Osteoblast (primary cell): ENCODE results near the gene GCAT. TPM values are rescaled to one million over a fixed set of nuclear protein-coding genes. Genes with fewer than 3 reads are reported as not detected.

ENCODE experiments used
- DNase-seq: peaks from one replicate; pipeline ENCODE4 v3.0.0; 2011; ENCODE audit warnings: low spot score, mixed read lengths; ENCODE audit not compliant: insufficient read length; ENCODE audit errors: missing footprints
- H2AFZ ChIP-seq: 2 replicates; pipeline ENCODE4 v1.6.0; 2011; ENCODE audit warnings: mild to moderate bottlenecking, low read length
- H3K27ac ChIP-seq: 2 replicates; pipeline ENCODE4 v1.5.1; 2011; ENCODE audit warnings: mild to moderate bottlenecking, low read depth, low read length, moderate library complexity
- H3K27me3 ChIP-seq: 2 replicates; pipeline ENCODE4 v1.6.0; 2012; ENCODE audit warnings: mild to moderate bottlenecking, control low read depth, inconsistent platforms, low read length, moderate library complexity; ENCODE audit not compliant: insufficient read depth
- H3K36me3 ChIP-seq: 2 replicates; pipeline ENCODE4 v1.5.1; 2011; ENCODE audit warnings: mild to moderate bottlenecking, low read length, control low read depth, moderate library complexity; ENCODE audit not compliant: insufficient read depth
- H3K4me1 ChIP-seq: 2 replicates; pipeline ENCODE4 v1.5.1; 2011; ENCODE audit warnings: mild to moderate bottlenecking, low read length, control low read depth, moderate library complexity; ENCODE audit not compliant: insufficient read depth
- H3K4me2 ChIP-seq: 2 replicates; pipeline ENCODE4 v1.6.0; 2011; ENCODE audit warnings: mild to moderate bottlenecking, low read length; ENCODE audit not compliant: insufficient read depth
- H3K4me3 ChIP-seq: fragments of 200-600 bp; sonication (generic); 3 replicates; pipeline ENCODE4 v1.5.1; 2012; ENCODE audit warnings: mild to moderate bottlenecking, low read length, inconsistent platforms; ENCODE audit not compliant: insufficient read depth
- H3K79me2 ChIP-seq: 2 replicates; pipeline ENCODE4 v1.6.0; 2012; ENCODE audit warnings: mild to moderate bottlenecking, low read length, control low read depth, inconsistent platforms; ENCODE audit not compliant: insufficient read depth
- H3K9me3 ChIP-seq: 2 replicates; pipeline ENCODE4 v1.5.1; 2011; ENCODE audit warnings: low read depth, low read length, control low read depth
- H4K20me1 ChIP-seq: 2 replicates; pipeline ENCODE4 v1.6.0; 2012; ENCODE audit warnings: mild to moderate bottlenecking, low read length, control low read depth; ENCODE audit not compliant: insufficient read depth
- total RNA-seq: library from RNA; depleted of rRNA; stranded (reverse); fragments of >200 nt; gene quantifications from 2 replicates; pipeline ENCODE4 v1.2.3, GENCODE V29; 2012
- TF ChIP-seq, protein P1 (sequence below): IDR thresholded peaks from 2 replicates; pipeline ENCODE4 v1.5.1; 2011; ENCODE audit warnings: mild to moderate bottlenecking, low read depth, low read length, moderate library complexity; ENCODE audit errors: extremely low read depth

GCAT gene
- total RNA-seq, 1 donor, result 26.8 TPM

DNA sequence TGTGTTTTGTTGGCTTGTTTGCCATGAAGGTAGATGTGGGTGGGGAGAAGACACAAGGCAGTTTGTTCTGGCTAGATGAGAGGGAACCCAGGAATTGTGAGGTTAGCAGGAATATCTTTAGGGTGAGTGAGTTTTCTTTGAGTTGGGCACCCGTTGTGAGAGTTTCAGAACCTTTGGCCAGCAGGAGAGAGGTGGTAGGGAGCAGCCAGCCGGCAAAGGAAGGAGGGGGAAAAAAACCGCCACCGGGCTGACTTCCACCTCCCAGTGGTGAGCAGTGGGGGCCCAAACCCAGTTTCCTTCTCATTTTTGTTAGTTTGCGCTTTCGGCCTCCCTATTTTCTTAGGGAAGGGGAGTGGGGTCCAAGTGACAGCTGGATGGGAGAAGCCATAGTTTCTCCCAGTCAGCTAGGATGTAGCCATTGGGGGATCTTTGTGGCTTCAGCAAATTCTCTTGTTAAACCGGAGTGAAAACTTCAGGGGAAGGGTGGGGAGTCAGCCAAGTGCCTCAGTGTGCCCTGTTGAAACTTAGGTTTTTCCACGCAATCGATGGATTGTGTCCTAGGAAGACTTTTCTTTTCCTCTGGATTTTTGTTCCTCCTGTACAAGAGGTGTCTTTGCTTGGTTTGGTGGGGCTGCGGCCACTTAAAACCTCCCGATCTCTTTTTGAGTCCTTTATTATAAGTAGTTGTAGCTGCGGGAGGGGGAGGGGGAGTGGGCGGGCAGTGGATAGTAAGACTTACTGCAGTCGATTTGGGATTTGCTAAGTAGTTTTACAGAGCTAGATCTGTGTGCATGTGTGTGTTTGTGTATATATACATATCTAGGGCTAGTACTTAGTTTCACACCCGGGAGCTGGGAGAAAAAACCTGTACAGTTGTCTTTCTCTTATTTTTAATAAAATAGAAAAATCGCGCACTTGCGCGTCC, 1.1 kb upstream of the GCAT start:
- Histone ChIP-seq H3K79me2 (peaks cover 13% of the 10 kb centered on the region), H3K4me2 (peak overlapping the region; percentile 98), H3K36me3 (no peaks in the 10 kb centered on the region), H2AFZ (peak overlapping the region; percentile 49), H4K20me1 (peaks cover 2% of the 10 kb centered on the region), H3K4me3 (peak overlapping the region; percentile 84), H3K27me3 (no peaks in the 10 kb centered on the region), H3K27ac (peak overlapping the region; percentile 82), H3K9me3 (no peaks in the 10 kb centered on the region), H3K4me1 (peaks cover 30% of the 10 kb centered on the region)
- TF ChIP-seq, protein P1, sequence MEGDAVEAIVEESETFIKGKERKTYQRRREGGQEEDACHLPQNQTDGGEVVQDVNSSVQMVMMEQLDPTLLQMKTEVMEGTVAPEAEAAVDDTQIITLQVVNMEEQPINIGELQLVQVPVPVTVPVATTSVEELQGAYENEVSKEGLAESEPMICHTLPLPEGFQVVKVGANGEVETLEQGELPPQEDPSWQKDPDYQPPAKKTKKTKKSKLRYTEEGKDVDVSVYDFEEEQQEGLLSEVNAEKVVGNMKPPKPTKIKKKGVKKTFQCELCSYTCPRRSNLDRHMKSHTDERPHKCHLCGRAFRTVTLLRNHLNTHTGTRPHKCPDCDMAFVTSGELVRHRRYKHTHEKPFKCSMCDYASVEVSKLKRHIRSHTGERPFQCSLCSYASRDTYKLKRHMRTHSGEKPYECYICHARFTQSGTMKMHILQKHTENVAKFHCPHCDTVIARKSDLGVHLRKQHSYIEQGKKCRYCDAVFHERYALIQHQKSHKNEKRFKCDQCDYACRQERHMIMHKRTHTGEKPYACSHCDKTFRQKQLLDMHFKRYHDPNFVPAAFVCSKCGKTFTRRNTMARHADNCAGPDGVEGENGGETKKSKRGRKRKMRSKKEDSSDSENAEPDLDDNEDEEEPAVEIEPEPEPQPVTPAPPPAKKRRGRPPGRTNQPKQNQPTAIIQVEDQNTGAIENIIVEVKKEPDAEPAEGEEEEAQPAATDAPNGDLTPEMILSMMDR, result no peak
- DNase-seq, result peak; percentile 94

DNA sequence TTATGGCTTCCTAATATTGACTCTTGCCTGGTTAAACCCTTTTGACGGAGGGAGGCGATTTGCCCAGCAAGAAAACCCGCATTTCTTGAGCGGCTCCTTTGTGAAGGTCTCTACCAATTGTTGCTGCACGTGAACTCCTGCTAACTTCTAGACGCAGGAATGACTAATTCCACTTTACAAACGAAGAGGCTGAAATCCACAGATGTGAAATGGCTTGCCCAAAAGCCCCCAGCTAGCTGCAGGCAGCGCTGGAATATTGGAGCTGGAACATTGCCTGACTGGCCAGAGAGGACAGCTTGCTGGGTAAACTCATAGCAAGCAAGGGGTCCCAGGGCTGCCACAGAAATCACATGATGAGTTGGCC, 542 bp downstream of the GCAT start:
- Histone ChIP-seq H3K36me3 (no peaks in the 10 kb centered on the region), H3K27me3 (no peaks in the 10 kb centered on the region), H3K4me1 (peaks cover 25% of the 10 kb centered on the region), H2AFZ (peak overlapping the region; percentile 92), H3K4me2 (peak overlapping the region; percentile 98), H3K9me3 (no peaks in the 10 kb centered on the region), H3K27ac (peak overlapping the region; percentile 67), H3K4me3 (peak overlapping the region; percentile 84), H4K20me1 (peaks cover 2% of the 10 kb centered on the region), H3K79me2 (peaks cover 13% of the 10 kb centered on the region)
- peak; percentile 93 for DNase-seq
- TF ChIP-seq, protein P1, result no peak

DNA sequence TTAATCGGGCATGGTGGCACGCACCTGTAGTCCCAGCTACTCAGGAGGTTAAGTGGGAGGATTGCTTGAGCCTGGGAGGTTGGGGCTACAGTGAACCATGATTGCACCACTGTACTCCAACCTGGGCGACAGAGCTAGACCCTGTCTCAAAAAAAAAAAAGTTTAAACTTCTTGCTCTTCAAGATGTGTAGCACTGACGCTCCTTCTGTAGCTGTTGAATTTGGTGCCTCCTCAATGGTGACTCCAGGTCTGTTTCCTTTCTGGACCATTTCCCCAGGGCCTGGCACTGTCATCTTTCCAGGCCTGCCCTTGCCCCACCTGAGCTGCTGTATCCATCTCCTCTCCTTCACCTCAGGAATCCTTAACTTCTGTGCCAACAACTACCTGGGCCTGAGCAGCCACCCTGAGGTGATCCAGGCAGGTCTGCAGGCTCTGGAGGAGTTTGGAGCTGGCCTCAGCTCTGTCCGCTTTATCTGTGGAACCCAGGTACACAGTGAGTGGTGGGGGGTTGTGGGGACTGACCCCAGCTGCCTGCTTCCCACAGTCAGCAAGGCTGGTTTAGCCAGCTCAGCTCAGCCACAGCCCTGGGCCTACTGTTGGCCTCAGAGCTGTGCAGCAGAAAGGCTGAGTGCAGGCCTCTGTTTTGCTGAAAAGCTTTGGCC, 2.1 kb downstream of the GCAT start:
- H3K4me3 ChIP-seq, result no peak overlapping the region
- H3K79me2 ChIP-seq, result peaks cover 13% of the 10 kb centered on the region
- no peaks in the 10 kb centered on the region for H3K9me3 ChIP-seq
- TF ChIP-seq, protein P1, result no peak
- no peak overlapping the region for H3K27ac ChIP-seq
- no peaks in the 10 kb centered on the region for H3K27me3 ChIP-seq
- peaks cover 25% of the 10 kb centered on the region for H3K4me1 ChIP-seq
- no peak overlapping the region for H3K4me2 ChIP-seq
- H2AFZ ChIP-seq, result no peak overlapping the region
- DNase-seq, result peak; percentile 47
- H4K20me1 ChIP-seq, result peaks cover 2% of the 10 kb centered on the region
- H3K36me3 ChIP-seq, result no peaks in the 10 kb centered on the region

DNA sequence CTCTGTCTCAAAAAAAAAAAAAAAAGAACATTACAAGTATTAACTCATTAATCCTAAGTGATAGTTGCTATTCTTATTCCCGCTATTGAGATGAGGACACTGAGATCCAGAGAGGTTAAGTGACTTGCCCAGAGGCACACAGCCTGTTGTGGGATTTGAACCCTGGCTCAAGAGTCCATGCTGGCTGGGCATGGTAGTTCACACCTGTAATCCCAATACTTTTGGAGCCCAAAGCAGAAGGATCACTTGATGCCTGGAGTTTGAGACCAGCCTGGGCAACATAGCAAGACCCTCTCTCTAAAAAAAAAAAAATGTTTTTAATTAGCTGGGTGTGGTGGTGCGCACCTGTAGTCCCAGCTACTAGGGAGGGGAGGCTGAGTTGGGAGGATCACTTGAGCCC, 4.1 kb downstream of the GCAT start:
- Histone ChIP-seq H2AFZ (no peak overlapping the region), H4K20me1 (peaks cover 2% of the 10 kb centered on the region), H3K36me3 (no peaks in the 10 kb centered on the region), H3K9me3 (no peaks in the 10 kb centered on the region), H3K27me3 (no peaks in the 10 kb centered on the region), H3K4me3 (no peak overlapping the region), H3K4me2 (no peak overlapping the region), H3K27ac (no peak overlapping the region), H3K4me1 (peaks cover 10% of the 10 kb centered on the region), H3K79me2 (peaks cover 3% of the 10 kb centered on the region)
- TF ChIP-seq, protein P1, result no peak
- DNase-seq, result no peak
